HepG2 (cell line): ENCODE results near the gene PDC. TPM values are rescaled to one million over a fixed set of nuclear protein-coding genes. Genes with fewer than 3 reads are reported as not detected.

Source experiments
- ATAC-seq: fragments of 200-7000 bp; cut with Tn5 transposase; 3 replicates; pipeline ENCODE4 v1.9.1; 2020; ENCODE audit warnings: mild to moderate bottlenecking, moderate library complexity
- BruUV-seq: library from RNA; stranded (reverse); fragments of 400-500 nt; replicated peaks from 2 replicates; lab custom pipeline; 2021; lab: Mats Ljungman, UMichigan
- CTCF ChIA-PET: fragments of 300-600 bp; formaldehyde crosslinking; extraction: SDS; loops from one replicate; lab custom pipeline; 2021; ENCODE audit warnings: low total read pairs, inconsistent platforms, low intra/inter-chr PET ratio; lab: Yijun Ruan, JAX
- POLR2A ChIA-PET: fragments of 350-600 bp; sonication (Branson Sonifier 250); formaldehyde crosslinking; loops from one replicate; lab custom pipeline; 2020; ENCODE audit warnings: antibody characterized with exemption, inconsistent platforms; lab: Yijun Ruan, JAX
- DNase-seq: peaks from one replicate; pipeline ENCODE4 v3.0.0-alpha.2; 2015; ENCODE audit warnings: low spot score
- FAIRE-seq: peaks from 3 replicates; lab custom pipeline; 2011; peaks lifted over from hg19 to GRCh38; lab: Jason Lieb, UNC
- H2AFZ ChIP-seq: one replicate; pipeline ENCODE4 v1.6.1; 2011; ENCODE audit warnings: low read length, inconsistent platforms
- H3K27ac ChIP-seq: fragments of 300-600 bp; 3 replicates; pipeline ENCODE4 v1.8.0; 2011; ENCODE audit warnings: mixed run types, mild to moderate bottlenecking, mixed read lengths, low read length, inconsistent platforms; ENCODE audit not compliant: insufficient read depth; ENCODE audit errors: extremely low read length
- H3K27me3 ChIP-seq, 2 experiments: fragments of 200-600 bp in 1 of 2; 2 replicates in 1 of 2; 3 replicates in 1 of 2; pipeline versions ENCODE4 v1.6.0 to v1.8.0; 2011; ENCODE audit warnings: low read length in 2 of 2, mild to moderate bottlenecking in 2 of 2, moderate library complexity in 2 of 2, inconsistent platforms in 1 of 2; ENCODE audit not compliant: insufficient read depth in 2 of 2, control insufficient read depth in 1 of 2
- H3K36me3 ChIP-seq, 2 experiments: fragments of 200-600 bp in 1 of 2; replicated peaks in 1 of 2; 2 replicates in 1 of 2; 3 replicates in 1 of 2; pipeline versions ENCODE4 v1.5.1 to v1.8.0; 2011; ENCODE audit warnings: low read length in 2 of 2, inconsistent platforms in 1 of 2; ENCODE audit not compliant: insufficient read depth in 2 of 2, control insufficient read depth in 1 of 2
- H3K4me1 ChIP-seq: 2 replicates; pipeline ENCODE4 v1.5.1; 2012; ENCODE audit warnings: low read length, inconsistent platforms; ENCODE audit not compliant: insufficient read depth
- H3K4me2 ChIP-seq: 2 replicates; pipeline ENCODE4 v1.6.0; 2011; ENCODE audit warnings: low read depth, low read length, inconsistent platforms
- H3K4me3 ChIP-seq, 3 experiments: fragments of 200-600 bp in 1 of 3; sonication (generic), shearing (Covaris generic) in 1 of 3; replicated peaks in 1 of 3; 2 replicates each; pipeline ENCODE4 v1.5.1; 2011 to 2016; ENCODE audit warnings: low read length in 3 of 3, inconsistent platforms in 2 of 3, low read depth in 2 of 3, mild to moderate bottlenecking in 2 of 3, control low read depth in 1 of 3, mixed read lengths in 1 of 3; ENCODE audit not compliant: insufficient read depth in 1 of 3
- H3K79me2 ChIP-seq: one replicate; pipeline ENCODE4 v1.6.1; 2011; ENCODE audit warnings: low read length, inconsistent platforms; ENCODE audit not compliant: insufficient read depth
- H3K9ac ChIP-seq: 2 replicates; pipeline ENCODE4 v1.6.0; 2011; ENCODE audit warnings: mild to moderate bottlenecking, low read depth, low read length, inconsistent platforms; ENCODE audit not compliant: insufficient read depth
- H3K9me3 ChIP-seq: 2 replicates; pipeline ENCODE4 v1.5.1; 2012; ENCODE audit warnings: mild to moderate bottlenecking, low read length
- H4K20me1 ChIP-seq: 2 replicates; pipeline ENCODE4 v1.6.0; 2011; ENCODE audit warnings: inconsistent platforms, mild to moderate bottlenecking, low read length, moderate library complexity; ENCODE audit not compliant: insufficient read depth
- ATAD3A ChIP-seq: sonication (generic); formaldehyde crosslinking; IDR thresholded peaks from 2 replicates; pipeline ENCODE4 v1.4.0; 2020; ENCODE audit warnings: missing genetic modification reagents
- CREB3 ChIP-seq: sonication (generic); formaldehyde crosslinking; IDR thresholded peaks from 2 replicates; pipeline ENCODE4 v1.5.0; 2020; ENCODE audit warnings: missing genetic modification reagents
- E2F1 ChIP-seq: sonication (generic); formaldehyde crosslinking; IDR thresholded peaks from 2 replicates; pipeline ENCODE4 v1.5.0; 2020; ENCODE audit warnings: missing genetic modification reagents
- GZF1 ChIP-seq: sonication (generic); formaldehyde crosslinking; IDR thresholded peaks from 2 replicates; pipeline ENCODE4 v1.5.1; 2020; ENCODE audit warnings: mild to moderate bottlenecking, missing genetic modification reagents
- HIVEP1 ChIP-seq: sonication (generic); formaldehyde crosslinking; IDR thresholded peaks from 2 replicates; pipeline ENCODE4 v1.4.0; 2020; ENCODE audit warnings: mild to moderate bottlenecking, missing genetic modification reagents
- HOXA7 ChIP-seq: sonication (generic); formaldehyde crosslinking; IDR thresholded peaks from 2 replicates; pipeline ENCODE4 v1.8.1; 2022; ENCODE audit warnings: mild to moderate bottlenecking, missing genetic modification reagents, moderate library complexity
- MXD4 ChIP-seq: IDR thresholded peaks from 2 replicates; pipeline ENCODE4 v1.6.1; 2016; ENCODE audit warnings: mild to moderate bottlenecking, missing biosample characterization, missing genetic modification reagents
- PRMT3 ChIP-seq: sonication (generic); formaldehyde crosslinking; IDR thresholded peaks from 2 replicates; pipeline ENCODE4 v1.8.1; 2022; ENCODE audit warnings: low read depth, mild to moderate bottlenecking, moderate library complexity, missing genetic modification reagents, borderline replicate concordance
- RORA ChIP-seq: sonication (generic); formaldehyde crosslinking; IDR thresholded peaks from 2 replicates; pipeline ENCODE4 v1.5.0; 2020; ENCODE audit warnings: mild to moderate bottlenecking, missing genetic modification reagents, moderate library complexity
- ZBTB21 ChIP-seq: sonication (generic); formaldehyde crosslinking; IDR thresholded peaks from 2 replicates; pipeline ENCODE4 v1.4.0; 2020; ENCODE audit warnings: missing genetic modification reagents
- ZBTB8A ChIP-seq: sonication (generic); formaldehyde crosslinking; IDR thresholded peaks from 2 replicates; pipeline ENCODE4 v1.4.0; 2020; ENCODE audit warnings: mild to moderate bottlenecking, low read depth, missing genetic modification reagents, borderline replicate concordance
- ZFP36L1 ChIP-seq: sonication (generic); formaldehyde crosslinking; IDR thresholded peaks from 2 replicates; pipeline ENCODE4 v1.8.0; 2022; ENCODE audit warnings: mild to moderate bottlenecking, missing genetic modification reagents, moderate library complexity
- ZNF670 ChIP-seq: sonication (generic); formaldehyde crosslinking; IDR thresholded peaks from 2 replicates; pipeline ENCODE4 v1.8.0; 2022; ENCODE audit warnings: mild to moderate bottlenecking, missing genetic modification reagents, borderline replicate concordance
- ZNF878 ChIP-seq: sonication (generic); formaldehyde crosslinking; IDR thresholded peaks from 2 replicates; pipeline ENCODE4 v1.8.1; 2023; ENCODE audit warnings: mild to moderate bottlenecking, missing genetic modification reagents, moderate library complexity
- WGBS: methylation state at CpG from one replicate; pipeline ENCODE4 v1.1.6; 2017; ENCODE audit warnings: low lambda C conversion rate; 5-methylcytosine and 5-hydroxymethylcytosine counted together
- in situ Hi-C: cut with HindIII; loops from 2 replicates; pipeline ENCODE4 v1.10.0; 2017; ENCODE audit warnings: low pct_unique_long_range_greater_than_20kb; ENCODE audit not compliant: extremely low pct_ligation_motif_present
- intact Hi-C: fragments of 100-400 bp; cut with micrococcal nuclease; formaldehyde crosslinking; loops from one replicate; pipeline ENCODE4 v1.10.0; 2022; ENCODE audit not compliant: unreplicated experiment
- polyA plus RNA-seq, 8 experiments: library from polyadenylated mRNA; depleted of rRNA in 3 of 8; stranded (reverse) in 7 of 8; unstranded in 1 of 8; fragments of >200 nt; fragmentation: Illumina TruSeq in 4 of 8; extraction: Trizol in 4 of 8; gene quantifications; 2 replicates each; pipeline versions ENCODE4 v1.2.1 to v1.2.3, GENCODE V29; 2011 to 2016; ENCODE audit warnings: low read depth in 4 of 8, missing spikeins in 1 of 8, mixed read lengths in 1 of 8; ENCODE audit not compliant: insufficient read depth in 1 of 8
- total RNA-seq, 5 experiments: library from RNA; depleted of rRNA; stranded (reverse); fragments of >200 nt; fragmentation: Illumina TruSeq; extraction: Trizol; gene quantifications; 2 replicates each; pipeline ENCODE4 v1.2.3, GENCODE V29; 2016; ENCODE audit warnings: low read depth in 1 of 5
- TF ChIP-seq, protein P1 (sequence below): sonication (generic); formaldehyde crosslinking; IDR thresholded peaks from 2 replicates; pipeline ENCODE4 v1.4.0; 2020; ENCODE audit warnings: mild to moderate bottlenecking, missing genetic modification reagents

Gene PDC
- total and polyA plus RNA-seq, 2 of the 13 experiments (the other 11 are each of a cell fraction or from before 2014, with no cell fraction given): not detected

DNA sequence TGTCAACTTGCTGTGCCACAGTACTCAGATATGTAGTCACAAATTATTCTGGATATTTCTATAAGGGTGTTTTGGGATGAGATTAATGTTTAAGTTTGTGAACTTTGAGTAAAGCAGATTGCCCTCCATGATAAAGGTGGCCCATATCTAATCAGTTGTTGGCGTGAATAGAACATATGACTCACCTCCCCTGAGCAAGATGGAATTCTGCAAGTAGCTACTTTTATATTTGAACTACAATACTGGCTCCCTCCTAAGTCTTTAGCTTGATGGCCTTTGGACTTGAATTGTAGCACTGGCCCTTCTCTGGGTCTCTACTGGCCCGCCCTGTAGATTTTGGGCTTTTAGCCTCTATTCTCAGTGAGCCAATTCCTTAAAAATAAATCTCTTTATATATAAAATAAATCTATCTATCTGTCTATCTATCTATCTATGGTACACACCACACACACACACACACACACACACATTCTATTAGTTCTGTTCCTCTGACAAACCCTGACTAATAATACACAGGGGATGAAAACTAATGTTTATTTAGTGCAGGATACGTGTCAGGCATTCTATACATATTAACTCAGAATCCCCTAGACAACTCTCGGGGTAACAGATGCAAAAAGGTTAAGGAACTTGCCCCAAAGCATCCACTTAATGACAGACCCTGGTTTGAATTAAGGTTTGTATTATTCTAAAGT, 37.9 kb upstream of the PDC start:
- ChIA-PET POLR2A (no interaction called here), CTCF (no interaction called here)
- 3% methylated on average over 4 of the region's 4 CpGs for WGBS
- no peak overlapping the region for H3K4me3 ChIP-seq
- no peaks in the 10 kb centered on the region for H3K79me2 ChIP-seq
- H3K27ac ChIP-seq: no peak overlapping the region
- H3K4me2 ChIP-seq: no peak overlapping the region
- no peaks in the 10 kb centered on the region; a peak in 1 of 5 replicates for H3K27me3 ChIP-seq
- H4K20me1 ChIP-seq: no peaks in the 10 kb centered on the region
- DNase-seq (no peak), ATAC-seq (no peak), FAIRE-seq (no peak)
- no peak for TF ChIP-seq PRMT3 (CRISPR knock-in tag)
- no peak for TF ChIP-seq ZNF878 (CRISPR knock-in tag)
- TF ChIP-seq RORA (CRISPR knock-in tag): no peak
- TF ChIP-seq CREB3: no peak
- no peaks in the 10 kb centered on the region for H3K36me3 ChIP-seq
- intact Hi-C loops (no loop called here), in situ Hi-C loops (no loop called here)
- no TSS peak for BruUV-seq
- no peak overlapping the region for H2AFZ ChIP-seq
- H3K9me3 ChIP-seq: no peaks in the 10 kb centered on the region
- H3K4me1 ChIP-seq: no peaks in the 10 kb centered on the region
- no peak overlapping the region for H3K9ac ChIP-seq

DNA sequence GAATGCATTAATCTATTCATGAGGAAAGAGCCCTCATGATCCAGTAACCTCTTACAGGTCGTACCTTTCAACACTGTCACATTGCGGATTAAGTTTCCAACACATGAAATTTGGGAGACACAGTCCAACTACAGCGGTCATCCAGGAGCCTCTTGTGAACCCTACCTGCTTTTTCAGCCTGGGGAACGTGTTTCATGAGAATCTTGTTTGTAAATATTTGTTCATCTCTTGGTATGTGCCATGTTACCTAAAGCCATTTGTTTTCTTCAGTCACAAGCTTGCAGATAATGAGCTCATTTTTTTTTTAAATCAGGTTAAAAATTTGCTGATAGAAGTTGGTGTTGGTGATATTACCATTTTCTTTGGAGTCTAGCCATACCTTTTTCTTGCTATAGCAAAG, 37.2 kb upstream of the PDC start:
- in situ Hi-C loops: no loop called here
- CTCF ChIA-PET: no interaction called here
- 34% methylated on average over 4 of the region's 4 CpGs for WGBS
- TF ChIP-seq ATAD3A: no peak
- no peak for TF ChIP-seq MXD4 (CRISPR knock-in tag)
- no peak for TF ChIP-seq ZBTB8A (CRISPR knock-in tag)
- no peak for TF ChIP-seq ZFP36L1
- TF ChIP-seq ZBTB21 (CRISPR knock-in tag): no peak
- no peak for TF ChIP-seq HOXA7 (CRISPR knock-in tag)
- TF ChIP-seq HIVEP1 (CRISPR knock-in tag): no peak
- TF ChIP-seq GZF1: no peak
- no peak for TF ChIP-seq E2F1 (CRISPR knock-in tag)
- TF ChIP-seq, protein P1, sequence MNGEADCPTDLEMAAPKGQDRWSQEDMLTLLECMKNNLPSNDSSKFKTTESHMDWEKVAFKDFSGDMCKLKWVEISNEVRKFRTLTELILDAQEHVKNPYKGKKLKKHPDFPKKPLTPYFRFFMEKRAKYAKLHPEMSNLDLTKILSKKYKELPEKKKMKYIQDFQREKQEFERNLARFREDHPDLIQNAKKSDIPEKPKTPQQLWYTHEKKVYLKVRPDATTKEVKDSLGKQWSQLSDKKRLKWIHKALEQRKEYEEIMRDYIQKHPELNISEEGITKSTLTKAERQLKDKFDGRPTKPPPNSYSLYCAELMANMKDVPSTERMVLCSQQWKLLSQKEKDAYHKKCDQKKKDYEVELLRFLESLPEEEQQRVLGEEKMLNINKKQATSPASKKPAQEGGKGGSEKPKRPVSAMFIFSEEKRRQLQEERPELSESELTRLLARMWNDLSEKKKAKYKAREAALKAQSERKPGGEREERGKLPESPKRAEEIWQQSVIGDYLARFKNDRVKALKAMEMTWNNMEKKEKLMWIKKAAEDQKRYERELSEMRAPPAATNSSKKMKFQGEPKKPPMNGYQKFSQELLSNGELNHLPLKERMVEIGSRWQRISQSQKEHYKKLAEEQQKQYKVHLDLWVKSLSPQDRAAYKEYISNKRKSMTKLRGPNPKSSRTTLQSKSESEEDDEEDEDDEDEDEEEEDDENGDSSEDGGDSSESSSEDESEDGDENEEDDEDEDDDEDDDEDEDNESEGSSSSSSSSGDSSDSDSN: no peak
- TF ChIP-seq ZNF670 (CRISPR knock-in tag): no peak

More for the DNA sequence above, 37.2 kb upstream of the PDC start:
- FAIRE-seq: no peak
- DNase-seq: no peak
- H3K9me3 ChIP-seq: no peaks in the 10 kb centered on the region
- no peaks in the 10 kb centered on the region; a peak in 1 of 5 replicates for H3K27me3 ChIP-seq
- no peaks in the 10 kb centered on the region for H3K79me2 ChIP-seq
- no peaks in the 10 kb centered on the region for H3K36me3 ChIP-seq
- no TSS peak for BruUV-seq
- H3K27ac ChIP-seq: no peak overlapping the region
- H3K4me3 ChIP-seq: no peak overlapping the region
- H4K20me1 ChIP-seq: no peaks in the 10 kb centered on the region
- no peak overlapping the region for H2AFZ ChIP-seq
- no peaks in the 10 kb centered on the region for H3K4me1 ChIP-seq
- intact Hi-C loops: no loop called here
- no peak for ATAC-seq
- POLR2A ChIA-PET: no interaction called here
- H3K4me2 ChIP-seq: no peak overlapping the region
- H3K9ac ChIP-seq: no peak overlapping the region
